Transverse colon (tissue), 4 donors: ENCODE measurements around the gene ABCA6. TPM values are rescaled to one million over a fixed set of nuclear protein-coding genes. Genes with fewer than 3 reads are reported as not detected.
"Not testable (repeated sequence)": the region's sequence is repeated elsewhere in the genome, so short reads cannot be mapped to it uniquely, and the experiment has no call there.

ENCODE experiments used
- DNase-seq: peaks from one replicate; pipeline ENCODE4 v3.0.0-alpha.2; 2019
- H3K27ac ChIP-seq, 4 donors: fragments of 200-600 bp; sonication (generic); 2 replicates each; pipeline ENCODE4 v1.5.1; 2016 to 2018; ENCODE audit warnings: inconsistent platforms in 4 of 4
- H3K27me3 ChIP-seq: fragments of 200-600 bp; sonication (generic); 2 replicates; pipeline ENCODE4 v1.5.1; 2017; ENCODE audit warnings: inconsistent platforms
- H3K36me3 ChIP-seq, 4 donors: fragments of 200-600 bp; sonication (generic); 2 replicates each; pipeline ENCODE4 v1.5.1; 2017 to 2019; ENCODE audit warnings: inconsistent platforms in 4 of 4
- H3K4me1 ChIP-seq, 4 donors: fragments of 200-600 bp; sonication (generic); 2 replicates each; pipeline ENCODE4 v1.5.1; 2017 to 2020; ENCODE audit warnings: inconsistent platforms in 4 of 4
- H3K4me3 ChIP-seq, 4 donors: fragments of 200-600 bp; sonication (generic); 1 replicate in 1 of 4; 2 replicates in 3 of 4; pipeline versions ENCODE4 v1.5.1 to v1.6.1; 2017 to 2019; ENCODE audit warnings: inconsistent platforms in 4 of 4
- H3K9me3 ChIP-seq, 2 donors: fragments of 200-600 bp; sonication (generic); 2 replicates each; pipeline ENCODE4 v1.5.1; 2017 to 2019; ENCODE audit warnings: inconsistent platforms in 2 of 2
- CTCF ChIP-seq, 5 experiments: fragments of 200-600 bp in 3 of 5; fragments of 450-650 bp in 2 of 5; sonication (generic) in 3 of 5; IDR thresholded peaks; 1 replicate in 2 of 5; 2 replicates in 3 of 5; pipeline ENCODE4 v1.5.1; 2016 to 2017; ENCODE audit warnings: antibody characterized with exemption in 5 of 5, inconsistent platforms in 3 of 5, mild to moderate bottlenecking in 2 of 5, moderate library complexity in 1 of 5
- EP300 ChIP-seq: sonication (generic); formaldehyde crosslinking; IDR thresholded peaks from one replicate; pipeline ENCODE4 v1.6.1; 2017; ENCODE audit warnings: antibody characterized with exemption, low read depth
- POLR2A ChIP-seq: fragments of 450-650 bp; IDR thresholded peaks from one replicate; pipeline ENCODE4 v1.6.1; 2016; ENCODE audit warnings: antibody characterized with exemption, mild to moderate bottlenecking, moderate library complexity
- POLR2AphosphoS5 ChIP-seq, 3 donors: sonication (generic); formaldehyde crosslinking; IDR thresholded peaks; one replicate each; pipeline ENCODE4 v1.6.1; 2016; ENCODE audit warnings: antibody characterized with exemption in 3 of 3
- WGBS, 2 donors: methylation state at CpG; one replicate each; pipeline ENCODE4 v1.1.5; 2018; ENCODE audit warnings: low coverage in 1 of 2; 5-methylcytosine and 5-hydroxymethylcytosine counted together
- in situ Hi-C, 4 donors: fragments of 200-750 bp; cut with MboI; loops; one replicate each; pipeline versions ENCODE4 v1.15.0 to v1.15.1; 2017; ENCODE audit warnings: low sequenced_read_pairs in 3 of 4, low pct_ligation_motif_present in 1 of 4, low pct_unique_long_range_greater_than_20kb in 1 of 4
- intact Hi-C: fragments of 100-400 bp; cut with DNase I; formaldehyde crosslinking; loops from one replicate; pipeline ENCODE4 v1.15.1; 2023; ENCODE audit warnings: low total_unique reads
- total RNA-seq, 4 donors: library from RNA; depleted of rRNA; stranded (reverse); fragments of >200 nt; gene quantifications; one replicate each; pipeline ENCODE4 v1.1.0, GENCODE V29; 2016

Gene ABCA6
- total RNA-seq, 4 donors from 2014 or later: 13.5 to 51.6 (median 27.0) TPM

DNA sequence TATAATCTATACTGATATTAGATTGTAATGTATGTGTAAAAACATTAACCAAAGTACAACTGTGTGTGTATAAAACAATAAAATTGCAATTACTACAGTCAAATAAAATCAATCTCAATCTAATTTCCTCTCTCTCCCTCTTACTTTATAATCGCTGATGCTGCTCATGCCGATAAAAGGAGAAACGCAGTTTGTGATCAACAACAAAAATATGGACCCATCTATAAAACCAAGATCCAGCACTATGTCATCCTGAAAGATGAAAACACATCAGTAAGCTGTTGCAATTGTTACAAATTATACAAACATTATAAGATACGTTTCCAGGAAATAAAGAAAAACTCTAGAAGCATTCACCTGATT lies 33.5 kb upstream of the ABCA6 start:
- intact Hi-C loops: no loop called here
- Histone ChIP-seq H3K36me3 (no peaks in the 10 kb centered on the region), H3K9me3 (no peaks in the 10 kb centered on the region), H3K4me1 (peaks cover 0 to 8% (median 0%) of the 10 kb centered on the region in 4 donors), H3K27ac (no peak overlapping the region), H3K4me3 (no peak overlapping the region), H3K27me3 (no peaks in the 10 kb centered on the region)
- in situ Hi-C loops: loop anchor here in 1 of 4 donors (25.0 kb wide), 2 partner anchors 88 to 188 kb away; no protein-coding TSS in a partner anchor
- TF ChIP-seq CTCF (IDR thresholded peaks at IDR 0.05) (no peak), EP300 (no peak)
- DNase-seq: no peak
- 51 to 61% methylated on average over 4 of the region's 4 CpGs for WGBS, 2 donors

DNA sequence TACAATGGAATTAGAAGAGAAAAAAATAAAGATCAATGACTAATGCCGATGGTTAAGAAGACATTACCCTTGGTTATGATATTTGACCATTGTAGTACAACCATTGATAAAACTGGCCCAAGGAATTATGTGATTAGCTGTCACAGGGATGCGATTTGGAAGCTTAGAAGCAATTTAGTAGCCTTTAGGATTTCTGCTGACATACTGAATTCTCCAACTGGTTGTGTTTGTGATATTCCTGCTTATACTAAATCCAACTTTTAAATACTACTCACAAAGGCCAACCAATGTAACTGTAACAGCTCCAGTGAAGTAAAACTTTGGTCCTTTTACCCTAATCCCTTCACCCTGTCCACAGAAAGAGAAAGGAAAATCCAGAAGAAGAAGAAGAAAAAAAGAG lies 31.4 kb upstream of the ABCA6 start:
- H3K4me3 ChIP-seq: no peak overlapping the region
- in situ Hi-C loops: no loop called here
- H3K36me3 ChIP-seq: no peaks in the 10 kb centered on the region
- TF ChIP-seq POLR2AphosphoS5 (IDR thresholded peaks at IDR 0.05) (no peak), CTCF (IDR thresholded peaks at IDR 0.05) (no peak), POLR2A (no peak), EP300 (no peak)
- no peak for DNase-seq
- H3K27me3 ChIP-seq: no peaks in the 10 kb centered on the region
- peaks cover 0 to 8% (median 0%) of the 10 kb centered on the region in 4 donors for H3K4me1 ChIP-seq
- H3K9me3 ChIP-seq: no peaks in the 10 kb centered on the region
- no peak overlapping the region for H3K27ac ChIP-seq
- intact Hi-C loops: no loop called here
- 50 to 67% methylated on average over 2 of the region's 2 CpGs for WGBS, 2 donors

DNA sequence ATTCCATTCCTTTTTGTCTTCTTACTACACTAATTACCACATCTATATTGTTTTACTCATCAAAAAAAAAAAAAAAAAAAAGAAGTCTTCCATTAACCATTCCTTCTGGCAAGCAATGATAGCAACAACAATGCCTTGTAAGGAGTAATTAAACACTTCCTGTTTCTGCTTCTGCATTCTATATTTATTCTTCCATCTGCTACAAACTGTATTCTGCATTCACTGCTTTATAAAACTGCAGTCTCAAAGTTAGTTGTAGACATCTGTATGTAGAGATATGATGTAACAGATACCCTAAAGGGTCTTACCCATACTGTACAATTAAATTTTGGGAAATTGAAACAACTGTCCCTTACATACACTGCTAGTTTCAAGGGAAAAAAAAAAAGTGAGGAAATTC lies 28.7 kb upstream of the ABCA6 start:
- Histone ChIP-seq H3K4me1 (peaks cover 0 to 4% (median 0%) of the 10 kb centered on the region in 4 donors), H3K36me3 (no peaks in the 10 kb centered on the region), H3K4me3 (no peak overlapping the region), H3K27ac (no peak overlapping the region), H3K9me3 (no peaks in the 10 kb centered on the region), H3K27me3 (no peaks in the 10 kb centered on the region)
- no peak for DNase-seq
- TF ChIP-seq EP300 (no peak), POLR2A (no peak), POLR2AphosphoS5 (IDR thresholded peaks at IDR 0.05) (no peak), CTCF (IDR thresholded peaks at IDR 0.05) (no peak)
- in situ Hi-C loops: no loop called here
- intact Hi-C loops: no loop called here

GRCh38 chr17:69168642-69169041 lies 26.9 kb upstream of the ABCA6 start:
- H3K4me3 ChIP-seq, DNase-seq, intact Hi-C loops, H3K27ac ChIP-seq, H3K4me1 ChIP-seq, H3K27me3 ChIP-seq, H3K36me3 ChIP-seq, H3K9me3 ChIP-seq, in situ Hi-C loops: not testable (repeated sequence)

- no peak for DNase-seq
- Histone ChIP-seq H3K27ac (no peak overlapping the region), H3K36me3 (no peaks in the 10 kb centered on the region), H3K9me3 (no peaks in the 10 kb centered on the region), H3K4me1 (no peaks in the 10 kb centered on the region), H3K27me3 (no peaks in the 10 kb centered on the region), H3K4me3 (no peak overlapping the region)
- TF ChIP-seq CTCF (IDR thresholded peaks at IDR 0.05) (no peak), POLR2AphosphoS5 (IDR thresholded peaks at IDR 0.05) (no peak), POLR2A (no peak), EP300 (no peak)
- WGBS, 2 donors: 92% methylated on average over 2 of the region's 2 CpGs; no CpG with 5 or more reads in 1 of the 2 donors
- intact Hi-C loops (no loop called here), in situ Hi-C loops (no loop called here)
Observed at GRCh38 chr17:69166957-69167356, 25.3 kb upstream of the ABCA6 start.
